Gastrocnemius medialis (tissue), 4 donors: Measurements from ENCODE around the gene NR0B2. TPM values are rescaled to one million over a fixed set of nuclear protein-coding genes. Genes with fewer than 3 reads are reported as not detected.

Experiments used
- ATAC-seq, 2 donors: fragments of 150-250 bp; one replicate each; pipeline ENCODE4 v1.9.1; 2016
- DNase-seq, 2 donors: peaks; one replicate each; pipeline ENCODE4 v3.0.0-alpha.2; 2019
- H3K27ac ChIP-seq, 4 donors: fragments of 200-600 bp; sonication (generic); 1 replicate in 1 of 4; 2 replicates in 3 of 4; pipeline ENCODE4 v1.5.1; 2016 to 2018; ENCODE audit warnings: mild to moderate bottlenecking in 2 of 4, moderate library complexity in 1 of 4
- H3K27me3 ChIP-seq, 3 donors: fragments of 200-600 bp; sonication (generic) in 2 of 3; 1 replicate in 1 of 3; 2 replicates in 2 of 3; pipeline versions ENCODE4 v1.5.1 to v1.6.0; 2016 to 2019; ENCODE audit warnings: mild to moderate bottlenecking in 1 of 3, moderate library complexity in 1 of 3
- H3K36me3 ChIP-seq, 2 donors: fragments of 200-600 bp; sonication (generic) in 1 of 2; one replicate each; pipeline ENCODE4 v1.5.1; 2017 to 2018
- H3K4me1 ChIP-seq, 2 donors: fragments of 200-600 bp; sonication (generic) in 1 of 2; one replicate each; pipeline ENCODE4 v1.5.1; 2016 to 2017; ENCODE audit warnings: mild to moderate bottlenecking in 2 of 2
- H3K4me3 ChIP-seq, 4 donors: fragments of 200-600 bp; sonication (generic) in 3 of 4; 1 replicate in 1 of 4; 2 replicates in 3 of 4; pipeline ENCODE4 v1.5.1; 2016 to 2019; ENCODE audit warnings: mild to moderate bottlenecking in 2 of 4
- H3K9me3 ChIP-seq, 3 donors: fragments of 200-600 bp; sonication (generic) in 2 of 3; 1 replicate in 1 of 3; 2 replicates in 2 of 3; pipeline ENCODE4 v1.5.1; 2016 to 2019
- POLR2A ChIP-seq, 2 donors: fragments of 450-650 bp; IDR thresholded peaks; one replicate each; pipeline ENCODE4 v1.6.1; 2017; ENCODE audit warnings: antibody characterized with exemption in 2 of 2, mild to moderate bottlenecking in 2 of 2, moderate library complexity in 2 of 2
- in situ Hi-C, 4 donors: fragments of 200-750 bp; cut with MboI; loops; one replicate each; pipeline versions ENCODE4 v1.15.0 to v1.8.0; 2017; ENCODE audit warnings: low sequenced_read_pairs in 4 of 4
- intact Hi-C: fragments of 100-400 bp; cut with DNase I; formaldehyde crosslinking; loops from one replicate; pipeline ENCODE4 v1.15.1; 2023; ENCODE audit warnings: low total_unique reads
- total RNA-seq, 4 donors: library from RNA; depleted of rRNA; stranded (reverse); fragments of >200 nt; gene quantifications; one replicate each; pipeline versions ENCODE4 v1.1.0 to v1.2.3, GENCODE V29; 2016
- TF ChIP-seq, protein P1 (sequence below), 5 experiments: fragments of 450-650 bp in 3 of 5; fragments of 200-600 bp in 2 of 5; sonication (generic) in 2 of 5; IDR thresholded peaks in 4 of 5; conservative IDR thresholded peaks in 1 of 5; 1 replicate in 4 of 5; 2 replicates in 1 of 5; pipeline ENCODE4 v1.5.1; 2016 to 2019; ENCODE audit warnings: antibody characterized with exemption in 5 of 5, mild to moderate bottlenecking in 3 of 5, moderate library complexity in 3 of 5

The NR0B2 gene
- total RNA-seq, 4 donors from 2014 or later, result 0.31 TPM; not detected in 3

- no peak overlapping the region for H3K4me3 ChIP-seq
Observed at GRCh38 chr1:26912147-26912490, 1.7 kb downstream of the NR0B2 start.

DNA sequence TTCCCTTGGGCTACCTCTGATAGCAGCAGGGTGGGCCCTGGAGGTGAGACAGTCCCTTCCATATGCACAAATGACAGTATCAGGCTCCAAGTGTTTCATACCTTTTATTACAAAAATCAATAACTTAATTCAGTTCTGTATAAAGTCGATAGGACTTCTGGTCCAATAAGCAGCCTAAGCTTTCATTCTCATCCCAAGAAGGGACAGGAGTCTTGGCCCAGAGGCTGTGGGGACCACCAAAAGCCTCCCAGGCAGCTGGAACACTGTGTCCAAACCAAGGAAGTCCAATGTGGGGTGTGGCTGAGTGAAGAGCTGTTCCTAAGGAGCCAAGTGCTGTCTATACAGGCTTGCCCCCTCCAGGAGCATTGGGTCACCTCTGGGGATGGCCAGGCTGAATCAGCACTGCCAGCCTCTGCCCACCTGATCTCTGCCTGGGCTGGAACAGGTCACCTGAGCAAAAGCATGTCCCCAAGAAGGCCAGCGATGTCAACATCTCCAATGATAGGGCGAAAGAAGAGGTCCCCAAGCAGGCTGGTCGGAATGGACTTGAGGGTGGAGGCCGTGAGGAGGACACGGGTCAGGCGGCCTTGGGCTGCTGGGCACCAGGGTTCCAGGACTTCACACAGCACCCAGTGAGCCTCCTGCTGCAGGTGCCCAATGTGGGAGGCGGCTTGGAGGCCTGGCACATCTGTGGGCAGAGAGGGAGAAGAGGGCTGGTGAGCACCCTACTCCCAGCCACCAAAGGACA, 2.2 kb downstream of the NR0B2 start:
- intact Hi-C loops (no loop called here), in situ Hi-C loops (no loop called here)
- no peak for TF ChIP-seq POLR2A (IDR thresholded peaks at IDR 0.05)
- TF ChIP-seq, protein P1, sequence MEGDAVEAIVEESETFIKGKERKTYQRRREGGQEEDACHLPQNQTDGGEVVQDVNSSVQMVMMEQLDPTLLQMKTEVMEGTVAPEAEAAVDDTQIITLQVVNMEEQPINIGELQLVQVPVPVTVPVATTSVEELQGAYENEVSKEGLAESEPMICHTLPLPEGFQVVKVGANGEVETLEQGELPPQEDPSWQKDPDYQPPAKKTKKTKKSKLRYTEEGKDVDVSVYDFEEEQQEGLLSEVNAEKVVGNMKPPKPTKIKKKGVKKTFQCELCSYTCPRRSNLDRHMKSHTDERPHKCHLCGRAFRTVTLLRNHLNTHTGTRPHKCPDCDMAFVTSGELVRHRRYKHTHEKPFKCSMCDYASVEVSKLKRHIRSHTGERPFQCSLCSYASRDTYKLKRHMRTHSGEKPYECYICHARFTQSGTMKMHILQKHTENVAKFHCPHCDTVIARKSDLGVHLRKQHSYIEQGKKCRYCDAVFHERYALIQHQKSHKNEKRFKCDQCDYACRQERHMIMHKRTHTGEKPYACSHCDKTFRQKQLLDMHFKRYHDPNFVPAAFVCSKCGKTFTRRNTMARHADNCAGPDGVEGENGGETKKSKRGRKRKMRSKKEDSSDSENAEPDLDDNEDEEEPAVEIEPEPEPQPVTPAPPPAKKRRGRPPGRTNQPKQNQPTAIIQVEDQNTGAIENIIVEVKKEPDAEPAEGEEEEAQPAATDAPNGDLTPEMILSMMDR (IDR thresholded peaks at IDR 0.05 in 4 of 5, conservative IDR thresholded peaks at IDR 0.05 in 1 of 5), result no peak
- no peak overlapping the region for H3K27ac ChIP-seq
- ATAC-seq (no peak), DNase-seq (no peak)
- H3K36me3 ChIP-seq, result no peaks in the 10 kb centered on the region
- no peaks in the 10 kb centered on the region for H3K27me3 ChIP-seq
- no peak overlapping the region for H3K4me3 ChIP-seq
- H3K4me1 ChIP-seq, result peaks cover 8 to 9% of the 10 kb centered on the region in 2 donors
- H3K9me3 ChIP-seq, result no peaks in the 10 kb centered on the region

More at GRCh38 chr1:26912147-26912490, 1.7 kb downstream of the NR0B2 start:
- H3K36me3 ChIP-seq, result no peaks in the 10 kb centered on the region
- no peaks in the 10 kb centered on the region for H3K27me3 ChIP-seq
- no peaks in the 10 kb centered on the region for H3K9me3 ChIP-seq
- H3K4me1 ChIP-seq, result peaks cover 8 to 9% of the 10 kb centered on the region in 2 donors
- no peak for DNase-seq
- intact Hi-C loops (no loop called here), in situ Hi-C loops (no loop called here)
- no peak for TF ChIP-seq POLR2A (IDR thresholded peaks at IDR 0.05)
- TF ChIP-seq, protein P1 (IDR thresholded peaks at IDR 0.05 in 4 of 5, conservative IDR thresholded peaks at IDR 0.05 in 1 of 5), result no peak
- H3K27ac ChIP-seq, result no peak overlapping the region
- ATAC-seq, result no peak

- ATAC-seq (no peak), DNase-seq (no peak)
- Histone ChIP-seq H3K27ac (no peak overlapping the region), H3K36me3 (no peaks in the 10 kb centered on the region), H3K4me1 (peaks cover 8 to 9% of the 10 kb centered on the region in 2 donors), H3K9me3 (no peaks in the 10 kb centered on the region), H3K4me3 (no peak overlapping the region), H3K27me3 (no peaks in the 10 kb centered on the region)
- TF ChIP-seq, protein P1 (IDR thresholded peaks at IDR 0.05 in 4 of 5, conservative IDR thresholded peaks at IDR 0.05 in 1 of 5), result no peak
- no peak for TF ChIP-seq POLR2A (IDR thresholded peaks at IDR 0.05)
- intact Hi-C loops, result no loop called here
- in situ Hi-C loops, result no loop called here
Observed at GRCh38 chr1:26910343-26911160, 3.2 kb downstream of the NR0B2 start.

- peaks cover 8 to 9% of the 10 kb centered on the region in 2 donors for H3K4me1 ChIP-seq
- intact Hi-C loops, result no loop called here
- H3K4me3 ChIP-seq, result no peak overlapping the region
- no peaks in the 10 kb centered on the region for H3K27me3 ChIP-seq
- in situ Hi-C loops, result no loop called here
- H3K27ac ChIP-seq, result no peak overlapping the region
- no peak for ATAC-seq
- DNase-seq, result no peak
- H3K36me3 ChIP-seq, result no peaks in the 10 kb centered on the region
- TF ChIP-seq, protein P1 (IDR thresholded peaks at IDR 0.05 in 4 of 5, conservative IDR thresholded peaks at IDR 0.05 in 1 of 5), result no peak
- TF ChIP-seq POLR2A (IDR thresholded peaks at IDR 0.05), result no peak
- H3K9me3 ChIP-seq, result no peaks in the 10 kb centered on the region
Observed at GRCh38 chr1:26909951-26910342, 3.8 kb downstream of the NR0B2 start.
